HepG2 (cell line): ENCODE results near the gene FANCE. TPM values are rescaled to one million over a fixed set of nuclear protein-coding genes. Genes with fewer than 3 reads are reported as not detected.

Experiments used
- MAFF ChIP-seq: IDR thresholded peaks from 2 replicates; pipeline ENCODE4 v1.6.1; 2011; ENCODE audit warnings: low read depth, low read length, improper control_type of control experiment
- PATZ1 ChIP-seq: sonication (generic); formaldehyde crosslinking; IDR thresholded peaks from 2 replicates; pipeline ENCODE4 v1.4.0; 2020; ENCODE audit warnings: missing genetic modification reagents
- POLR2AphosphoS2 ChIP-seq: IDR thresholded peaks from 2 replicates; pipeline ENCODE4 v1.6.1; 2011; ENCODE audit warnings: low read depth, low read length, improper control_type of control experiment
- SSRP1 ChIP-seq: IDR thresholded peaks from 2 replicates; pipeline ENCODE4 v1.6.1; 2016; ENCODE audit warnings: control low read depth
- U2AF1 ChIP-seq: fragments of 200-400 bp; formaldehyde crosslinking; optimal IDR thresholded peaks from 2 replicates; pipeline ENCODE3; 2017; ENCODE audit warnings: mild to moderate bottlenecking, low read depth, low read length
- ZFP36L1 ChIP-seq: sonication (generic); formaldehyde crosslinking; IDR thresholded peaks from 2 replicates; pipeline ENCODE4 v1.8.0; 2022; ENCODE audit warnings: mild to moderate bottlenecking, missing genetic modification reagents, moderate library complexity
- ZFYVE20 ChIP-seq: sonication (generic); formaldehyde crosslinking; IDR thresholded peaks from 2 replicates; pipeline ENCODE4 v1.8.0; 2023; ENCODE audit warnings: low read depth, mild to moderate bottlenecking, moderate library complexity, missing genetic modification reagents, borderline replicate concordance
- ZNF180 ChIP-seq: sonication (generic); formaldehyde crosslinking; IDR thresholded peaks from 2 replicates; pipeline ENCODE4 v1.4.0; 2020; ENCODE audit warnings: low read depth, missing genetic modification reagents, borderline replicate concordance
- ZNF496 ChIP-seq: sonication (generic); formaldehyde crosslinking; IDR thresholded peaks from 2 replicates; pipeline ENCODE4 v1.8.1; 2023; ENCODE audit warnings: mild to moderate bottlenecking, moderate library complexity, missing genetic modification reagents; ENCODE audit not compliant: insufficient replicate concordance
- ZNF503 ChIP-seq: sonication (generic); formaldehyde crosslinking; IDR thresholded peaks from 2 replicates; pipeline ENCODE4 v1.4.0; 2020; ENCODE audit warnings: missing genetic modification reagents
- ZNF772 ChIP-seq: sonication (generic); formaldehyde crosslinking; IDR thresholded peaks from 2 replicates; pipeline ENCODE4 v1.5.0; 2020; ENCODE audit warnings: mild to moderate bottlenecking, missing genetic modification reagents
- ZNF782 ChIP-seq: sonication (generic); formaldehyde crosslinking; IDR thresholded peaks from 2 replicates; pipeline ENCODE4 v1.4.0; 2020; ENCODE audit warnings: missing genetic modification reagents, mild to moderate bottlenecking, borderline replicate concordance
- ZXDC ChIP-seq: sonication (generic); formaldehyde crosslinking; IDR thresholded peaks from 2 replicates; pipeline ENCODE4 v1.5.0; 2020; ENCODE audit warnings: mild to moderate bottlenecking, missing genetic modification reagents
- polyA plus RNA-seq, 8 experiments: library from polyadenylated mRNA; depleted of rRNA in 3 of 8; stranded (reverse) in 7 of 8; unstranded in 1 of 8; fragments of >200 nt; fragmentation: Illumina TruSeq in 4 of 8; extraction: Trizol in 4 of 8; gene quantifications; 2 replicates each; pipeline versions ENCODE4 v1.2.1 to v1.2.3, GENCODE V29; 2011 to 2016; ENCODE audit warnings: low read depth in 4 of 8, missing spikeins in 1 of 8, mixed read lengths in 1 of 8; ENCODE audit not compliant: insufficient read depth in 1 of 8
- total RNA-seq, 5 experiments: library from RNA; depleted of rRNA; stranded (reverse); fragments of >200 nt; fragmentation: Illumina TruSeq; extraction: Trizol; gene quantifications; 2 replicates each; pipeline ENCODE4 v1.2.3, GENCODE V29; 2016; ENCODE audit warnings: low read depth in 1 of 5
- TF ChIP-seq, protein P1 (sequence below), 2 experiments: sonication (generic) in 1 of 2; formaldehyde crosslinking in 1 of 2; IDR thresholded peaks; 2 replicates each; pipeline versions ENCODE4 v1.6.1 to v1.9.0; 2014 to 2022; ENCODE audit warnings: antibody characterized with exemption in 1 of 2, borderline replicate concordance in 1 of 2, inconsistent platforms in 1 of 2, low read depth in 1 of 2, missing genetic modification reagents in 1 of 2

The FANCE gene
- total and polyA plus RNA-seq, 2 of the 13 experiments (the other 11 are each of a cell fraction or from before 2014, with no cell fraction given), result 7.1 to 11.2 TPM

- TF ChIP-seq, protein P1, sequence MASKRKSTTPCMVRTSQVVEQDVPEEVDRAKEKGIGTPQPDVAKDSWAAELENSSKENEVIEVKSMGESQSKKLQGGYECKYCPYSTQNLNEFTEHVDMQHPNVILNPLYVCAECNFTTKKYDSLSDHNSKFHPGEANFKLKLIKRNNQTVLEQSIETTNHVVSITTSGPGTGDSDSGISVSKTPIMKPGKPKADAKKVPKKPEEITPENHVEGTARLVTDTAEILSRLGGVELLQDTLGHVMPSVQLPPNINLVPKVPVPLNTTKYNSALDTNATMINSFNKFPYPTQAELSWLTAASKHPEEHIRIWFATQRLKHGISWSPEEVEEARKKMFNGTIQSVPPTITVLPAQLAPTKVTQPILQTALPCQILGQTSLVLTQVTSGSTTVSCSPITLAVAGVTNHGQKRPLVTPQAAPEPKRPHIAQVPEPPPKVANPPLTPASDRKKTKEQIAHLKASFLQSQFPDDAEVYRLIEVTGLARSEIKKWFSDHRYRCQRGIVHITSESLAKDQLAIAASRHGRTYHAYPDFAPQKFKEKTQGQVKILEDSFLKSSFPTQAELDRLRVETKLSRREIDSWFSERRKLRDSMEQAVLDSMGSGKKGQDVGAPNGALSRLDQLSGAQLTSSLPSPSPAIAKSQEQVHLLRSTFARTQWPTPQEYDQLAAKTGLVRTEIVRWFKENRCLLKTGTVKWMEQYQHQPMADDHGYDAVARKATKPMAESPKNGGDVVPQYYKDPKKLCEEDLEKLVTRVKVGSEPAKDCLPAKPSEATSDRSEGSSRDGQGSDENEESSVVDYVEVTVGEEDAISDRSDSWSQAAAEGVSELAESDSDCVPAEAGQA (IDR thresholded peaks at IDR 0.05; ENCODE audit: low read depth), result 0 out of 2 replicates have a peak, but pooled peaks have one; percentile 23
- TF ChIP-seq, protein P1 (CRISPR knock-in tag; IDR thresholded peaks at IDR 0.05; ENCODE audit: borderline replicate concordance), result no peak; the same call in 1 of the 2 replicates
- peak; percentile 98 for TF ChIP-seq ZNF503 (CRISPR knock-in tag)
- no peak for TF ChIP-seq ZNF180
- TF ChIP-seq U2AF1, result no peak
- TF ChIP-seq ZFP36L1 (CRISPR knock-in tag), result peak; percentile 86; the same call in 1 of the 2 replicates
- TF ChIP-seq MAFF, result peak; percentile 78
- TF ChIP-seq ZFYVE20 (CRISPR knock-in tag), result no peak
- no peak for TF ChIP-seq ZXDC (CRISPR knock-in tag)
- peak; percentile 59 for TF ChIP-seq PATZ1 (CRISPR knock-in tag)
- TF ChIP-seq POLR2AphosphoS2, result no peak
- TF ChIP-seq ZNF772 (CRISPR knock-in tag), result peak; percentile 86; the same call in 1 of the 2 replicates
- no peak for TF ChIP-seq ZNF782
- TF ChIP-seq ZNF496 (CRISPR knock-in tag), result no peak
- TF ChIP-seq SSRP1 (CRISPR knock-in tag), result peak; percentile 88; the same call in 1 of the 2 replicates
Observed at GRCh38 chr6:35415065-35415891, 36.9 kb upstream of the FANCE start (continued).
